PC-3 (cell line): Measurements from ENCODE around the gene DIP2C. TPM values are rescaled to one million over a fixed set of nuclear protein-coding genes. Genes with fewer than 3 reads are reported as not detected.
A peak's percentile ranks its signal among the peaks of the same experiment; 100 is the strongest.

Experiments used
- ATAC-seq: fragments of 200-7000 bp; cut with Tn5 transposase; 2 replicates; pipeline ENCODE4 v1.9.1; 2020; ENCODE audit warnings: mild to moderate bottlenecking, moderate library complexity
- Bru-seq: library from RNA; stranded (reverse); fragments of 400-500 nt; gene quantifications from one replicate; lab custom pipeline; 2021; lab: Mats Ljungman, UMichigan
- BruChase-seq, 2 experiments: library from RNA; stranded (reverse); fragments of 400-500 nt; gene quantifications; one replicate each; lab custom pipeline; 2021; lab: Mats Ljungman, UMichigan
- BruUV-seq: library from RNA; stranded (reverse); fragments of 400-500 nt; replicated peaks from 2 replicates; lab custom pipeline; 2021; lab: Mats Ljungman, UMichigan
- CTCF ChIA-PET: fragments of 300-600 bp; sonication (Branson Sonifier 250); formaldehyde crosslinking; loops from one replicate; lab custom pipeline; 2022; ENCODE audit warnings: antibody characterized with exemption; lab: Charles Lee
- POLR2A ChIA-PET: fragments of 300-600 bp; sonication (Branson Sonifier 250); formaldehyde crosslinking; loops from one replicate; lab custom pipeline; 2022; ENCODE audit warnings: antibody characterized with exemption; ENCODE audit not compliant: unreplicated experiment; lab: Charles Lee
- DNase-seq: peaks from one replicate; pipeline ENCODE4 v3.0.0-alpha.2; 2015
- H2AFZ ChIP-seq: fragments of 300-600 bp; sonication (generic); 2 replicates; pipeline ENCODE4 v1.6.0; 2016; ENCODE audit warnings: antibody characterized with exemption, low read length
- H3F3A ChIP-seq: fragments of 300-600 bp; sonication (generic); one replicate; pipeline ENCODE4 v1.6.0; 2017; ENCODE audit warnings: antibody characterized with exemption, low read length, control low read depth, mild to moderate bottlenecking; ENCODE audit not compliant: unreplicated experiment
- H3K27ac ChIP-seq: fragments of 300-600 bp; sonication (generic); 2 replicates; pipeline ENCODE4 v1.5.1; 2016; ENCODE audit warnings: mild to moderate bottlenecking, low read length
- H3K27me3 ChIP-seq: fragments of 300-600 bp; sonication (generic); 2 replicates; pipeline ENCODE4 v1.6.1; 2016; ENCODE audit warnings: low read length, mixed read lengths
- H3K36me3 ChIP-seq: fragments of 300-600 bp; sonication (generic); 2 replicates; pipeline ENCODE4 v1.6.1; 2016; ENCODE audit warnings: low read depth, mixed run types, low read length, mixed read lengths
- H3K4me1 ChIP-seq: fragments of 300-600 bp; sonication (generic); 2 replicates; pipeline ENCODE4 v1.5.1; 2016; ENCODE audit warnings: low read length; ENCODE audit not compliant: insufficient read depth
- H3K4me2 ChIP-seq: fragments of 300-600 bp; sonication (generic); 2 replicates; pipeline ENCODE4 v1.6.0; 2016; ENCODE audit warnings: low read length
- H3K4me3 ChIP-seq: fragments of 300-600 bp; sonication (generic); 2 replicates; pipeline ENCODE4 v1.5.1; 2016; ENCODE audit warnings: mild to moderate bottlenecking, low read length, mixed read lengths
- H3K79me2 ChIP-seq: fragments of 300-600 bp; sonication (generic); 2 replicates; pipeline ENCODE4 v1.6.1; 2017; ENCODE audit warnings: low read length, mixed read lengths
- H3K9ac ChIP-seq: fragments of 300-600 bp; sonication (generic); 2 replicates; pipeline ENCODE4 v1.6.0; 2016; ENCODE audit warnings: mild to moderate bottlenecking, low read length
- H3K9me2 ChIP-seq: fragments of 300-600 bp; sonication (generic); replicated peaks from 2 replicates; pipeline ENCODE4 v1.6.1; 2016; ENCODE audit warnings: mixed run types, low read length, mixed read lengths
- H3K9me3 ChIP-seq: fragments of 300-600 bp; sonication (generic); 2 replicates; pipeline ENCODE4 v1.6.1; 2016; ENCODE audit warnings: low read length, mixed read lengths
- H4K20me1 ChIP-seq: fragments of 300-600 bp; sonication (generic); 2 replicates; pipeline ENCODE4 v1.6.1; 2016; ENCODE audit warnings: low read length, mixed read lengths
- EZH2 ChIP-seq: fragments of 300-600 bp; sonication (generic); IDR thresholded peaks from one replicate; pipeline ENCODE4 v1.6.1; 2017; ENCODE audit warnings: antibody characterized with exemption, mild to moderate bottlenecking, low read length; ENCODE audit not compliant: unreplicated experiment
- EZH2phosphoT487 ChIP-seq: fragments of 300-600 bp; sonication (generic); IDR thresholded peaks from 2 replicates; pipeline ENCODE4 v1.6.1; 2018; ENCODE audit warnings: mild to moderate bottlenecking, antibody characterized with exemption, low read length, borderline replicate concordance
- intact Hi-C: fragments of 100-400 bp; cut with micrococcal nuclease; formaldehyde crosslinking; loops from 2 replicates; pipeline ENCODE4 v1.9.0; 2023
- long read RNA-seq: library from polyadenylated mRNA; unstranded; transcript quantifications from one replicate; pipeline ENCODE4 v2.0.0, GENCODE V29; 2021; ENCODE audit not compliant: unreplicated experiment
- total RNA-seq: library from RNA; depleted of rRNA; stranded (reverse); fragments of >200 nt; gene quantifications from 2 replicates; pipeline ENCODE4 v1.2.3, GENCODE V29; 2014; rRNA removed
- TF ChIP-seq, protein P1 (sequence below): fragments of 300-600 bp; sonication (generic); conservative IDR thresholded peaks from 2 replicates; pipeline ENCODE4 v1.5.1; 2017; ENCODE audit warnings: antibody characterized with exemption, low read depth, mild to moderate bottlenecking, low read length

DIP2C gene, protein sequence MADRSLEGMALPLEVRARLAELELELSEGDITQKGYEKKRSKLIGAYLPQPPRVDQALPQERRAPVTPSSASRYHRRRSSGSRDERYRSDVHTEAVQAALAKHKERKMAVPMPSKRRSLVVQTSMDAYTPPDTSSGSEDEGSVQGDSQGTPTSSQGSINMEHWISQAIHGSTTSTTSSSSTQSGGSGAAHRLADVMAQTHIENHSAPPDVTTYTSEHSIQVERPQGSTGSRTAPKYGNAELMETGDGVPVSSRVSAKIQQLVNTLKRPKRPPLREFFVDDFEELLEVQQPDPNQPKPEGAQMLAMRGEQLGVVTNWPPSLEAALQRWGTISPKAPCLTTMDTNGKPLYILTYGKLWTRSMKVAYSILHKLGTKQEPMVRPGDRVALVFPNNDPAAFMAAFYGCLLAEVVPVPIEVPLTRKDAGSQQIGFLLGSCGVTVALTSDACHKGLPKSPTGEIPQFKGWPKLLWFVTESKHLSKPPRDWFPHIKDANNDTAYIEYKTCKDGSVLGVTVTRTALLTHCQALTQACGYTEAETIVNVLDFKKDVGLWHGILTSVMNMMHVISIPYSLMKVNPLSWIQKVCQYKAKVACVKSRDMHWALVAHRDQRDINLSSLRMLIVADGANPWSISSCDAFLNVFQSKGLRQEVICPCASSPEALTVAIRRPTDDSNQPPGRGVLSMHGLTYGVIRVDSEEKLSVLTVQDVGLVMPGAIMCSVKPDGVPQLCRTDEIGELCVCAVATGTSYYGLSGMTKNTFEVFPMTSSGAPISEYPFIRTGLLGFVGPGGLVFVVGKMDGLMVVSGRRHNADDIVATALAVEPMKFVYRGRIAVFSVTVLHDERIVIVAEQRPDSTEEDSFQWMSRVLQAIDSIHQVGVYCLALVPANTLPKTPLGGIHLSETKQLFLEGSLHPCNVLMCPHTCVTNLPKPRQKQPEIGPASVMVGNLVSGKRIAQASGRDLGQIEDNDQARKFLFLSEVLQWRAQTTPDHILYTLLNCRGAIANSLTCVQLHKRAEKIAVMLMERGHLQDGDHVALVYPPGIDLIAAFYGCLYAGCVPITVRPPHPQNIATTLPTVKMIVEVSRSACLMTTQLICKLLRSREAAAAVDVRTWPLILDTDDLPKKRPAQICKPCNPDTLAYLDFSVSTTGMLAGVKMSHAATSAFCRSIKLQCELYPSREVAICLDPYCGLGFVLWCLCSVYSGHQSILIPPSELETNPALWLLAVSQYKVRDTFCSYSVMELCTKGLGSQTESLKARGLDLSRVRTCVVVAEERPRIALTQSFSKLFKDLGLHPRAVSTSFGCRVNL (N-terminal part only)
- 3.1 and 3.7 TPM in 2 replicates for total RNA-seq
- Bru-seq, nascent RNA: percentile 53 among the genes with signal in this experiment
- percentile 51 among the genes with signal in this experiment for BruChase-seq, experiment 1, labeled RNA remaining after a 6-hour chase
- BruChase-seq, experiment 2, labeled RNA remaining after a 2-hour chase: percentile 56 among the genes with signal in this experiment
- long read RNA-seq, partial matches to known transcripts: 16 of 24 reads
- long read RNA-seq, other reads (novel, unspliced or antisense): 8 of 24 reads

DNA sequence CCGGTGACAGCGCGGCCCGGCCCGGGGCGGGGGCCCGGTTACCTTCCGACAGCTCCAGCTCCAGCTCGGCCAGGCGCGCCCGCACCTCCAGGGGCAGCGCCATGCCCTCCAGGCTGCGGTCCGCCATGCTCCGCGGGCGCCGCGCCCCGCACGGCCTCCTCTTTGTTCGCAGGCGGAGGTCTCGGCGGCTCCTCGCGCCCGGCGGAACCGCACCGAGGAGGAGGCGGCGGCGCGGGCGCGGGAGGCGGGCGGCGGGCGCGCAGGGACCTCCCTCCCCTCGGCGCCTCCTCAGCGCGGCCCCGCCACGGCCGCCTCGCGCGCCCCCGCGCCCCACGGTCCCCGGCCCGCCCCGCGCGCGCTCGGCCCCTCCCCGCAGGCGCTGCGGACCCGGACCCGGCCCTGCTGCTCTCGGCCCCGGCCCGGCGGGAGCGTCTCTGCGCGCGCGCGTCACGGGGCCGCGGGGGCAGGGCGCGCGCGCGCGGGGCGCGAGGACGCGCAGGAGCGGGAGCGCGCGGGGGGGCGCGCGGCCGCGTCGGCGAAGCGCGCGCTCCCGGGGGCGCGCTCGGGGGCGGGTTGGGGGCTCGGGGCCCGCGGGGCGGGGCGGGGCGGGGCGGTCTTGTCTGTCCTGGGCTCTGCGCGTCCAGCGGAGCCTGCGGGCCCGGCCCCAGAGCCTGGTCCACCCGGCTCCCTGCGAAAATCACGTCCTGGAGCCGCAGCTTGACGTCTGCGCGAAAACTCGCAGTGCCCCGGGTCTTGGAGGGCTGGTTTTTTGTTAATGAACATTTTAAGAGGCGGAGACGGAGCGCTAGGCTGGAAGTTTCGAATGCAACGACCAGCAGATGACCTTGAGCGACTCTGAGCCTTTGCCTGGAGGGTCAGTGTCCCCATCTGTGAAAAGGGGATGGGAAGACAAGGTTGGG lies at the start of gene DIP2C:
TSS of gene DIP2C (minus strand) at position 217 of the 920 bp plus-strand sequence. CDS start at position 127, 90 bp downstream.
- Histone ChIP-seq H3K27ac (no peak within 1 kb of the TSS), H3K79me2 (peaks cover 29% of the 10 kb centered on the region), H3K4me2 (peak within 1 kb of the TSS; percentile 80), H3K9ac (peak within 1 kb of the TSS; percentile 58), H3K4me3 (peak within 1 kb of the TSS; percentile 79), H3K4me1 (peaks cover 8% of the 10 kb centered on the region; the same call in 1 of the 2 replicates), H3F3A (no peaks in the 10 kb centered on the region), H2AFZ (peak within 1 kb of the TSS; percentile 59), H4K20me1 (no peaks in the 10 kb centered on the region), H3K27me3 (no peaks in the 10 kb centered on the region), H3K9me3 (no peaks in the 10 kb centered on the region), H3K9me2 (no peaks in the 10 kb centered on the region), H3K36me3 (no peaks in the 10 kb centered on the region)
- TF ChIP-seq EZH2phosphoT487 (no peak), EZH2 (no peak)
- TF ChIP-seq, protein P1, sequence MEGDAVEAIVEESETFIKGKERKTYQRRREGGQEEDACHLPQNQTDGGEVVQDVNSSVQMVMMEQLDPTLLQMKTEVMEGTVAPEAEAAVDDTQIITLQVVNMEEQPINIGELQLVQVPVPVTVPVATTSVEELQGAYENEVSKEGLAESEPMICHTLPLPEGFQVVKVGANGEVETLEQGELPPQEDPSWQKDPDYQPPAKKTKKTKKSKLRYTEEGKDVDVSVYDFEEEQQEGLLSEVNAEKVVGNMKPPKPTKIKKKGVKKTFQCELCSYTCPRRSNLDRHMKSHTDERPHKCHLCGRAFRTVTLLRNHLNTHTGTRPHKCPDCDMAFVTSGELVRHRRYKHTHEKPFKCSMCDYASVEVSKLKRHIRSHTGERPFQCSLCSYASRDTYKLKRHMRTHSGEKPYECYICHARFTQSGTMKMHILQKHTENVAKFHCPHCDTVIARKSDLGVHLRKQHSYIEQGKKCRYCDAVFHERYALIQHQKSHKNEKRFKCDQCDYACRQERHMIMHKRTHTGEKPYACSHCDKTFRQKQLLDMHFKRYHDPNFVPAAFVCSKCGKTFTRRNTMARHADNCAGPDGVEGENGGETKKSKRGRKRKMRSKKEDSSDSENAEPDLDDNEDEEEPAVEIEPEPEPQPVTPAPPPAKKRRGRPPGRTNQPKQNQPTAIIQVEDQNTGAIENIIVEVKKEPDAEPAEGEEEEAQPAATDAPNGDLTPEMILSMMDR: no peak
- no TSS peak for BruUV-seq
- DNase-seq (peak; percentile 44), ATAC-seq (peak; percentile 63)
- intact Hi-C loops: no loop called here
- ChIA-PET CTCF (no interaction called here), POLR2A (no interaction called here)

DNA sequence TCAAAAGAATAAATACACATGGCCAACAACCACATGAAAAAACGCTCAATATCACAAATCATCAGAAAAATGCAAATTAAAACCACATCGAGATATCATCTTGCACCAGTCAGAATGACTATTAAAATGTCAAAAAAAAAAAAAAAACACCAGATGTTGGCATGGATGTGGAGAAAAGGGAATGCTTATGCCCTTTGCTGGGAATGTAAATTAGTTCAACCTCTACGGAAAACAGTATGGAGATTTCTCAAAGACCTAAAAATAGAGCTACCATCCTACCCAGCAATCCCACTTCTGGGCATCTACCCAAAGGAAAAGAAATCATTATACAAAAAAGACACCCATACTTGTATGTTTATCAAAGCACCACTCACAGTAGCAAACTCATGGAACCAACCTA lies 45.0 kb upstream of the DIP2C start:
- CTCF ChIA-PET: no interaction called here
- DNase-seq: no peak
- H3K9me2 ChIP-seq: no peaks in the 10 kb centered on the region
- H3K4me3 ChIP-seq: no peak overlapping the region
- no peaks in the 10 kb centered on the region for H3K79me2 ChIP-seq
- H3K4me2 ChIP-seq: no peak overlapping the region
- TF ChIP-seq EZH2 (no peak), EZH2phosphoT487 (no peak)
- TF ChIP-seq, protein P1: no peak
- no peaks in the 10 kb centered on the region for H3K9me3 ChIP-seq
- POLR2A ChIA-PET: no interaction called here
- no peak for ATAC-seq
- no peak overlapping the region for H3K9ac ChIP-seq
- H3K27ac ChIP-seq: no peak overlapping the region
- H3K4me1 ChIP-seq: no peaks in the 10 kb centered on the region
- H3K36me3 ChIP-seq: no peaks in the 10 kb centered on the region
- peaks cover 15% of the 10 kb centered on the region for H3K27me3 ChIP-seq
- intact Hi-C loops: no loop called here
- no peak overlapping the region for H2AFZ ChIP-seq
- no peaks in the 10 kb centered on the region for H4K20me1 ChIP-seq
- no peaks in the 10 kb centered on the region for H3F3A ChIP-seq
- no TSS peak for BruUV-seq
